ENCODE results near the gene PUM2.

DNA sequence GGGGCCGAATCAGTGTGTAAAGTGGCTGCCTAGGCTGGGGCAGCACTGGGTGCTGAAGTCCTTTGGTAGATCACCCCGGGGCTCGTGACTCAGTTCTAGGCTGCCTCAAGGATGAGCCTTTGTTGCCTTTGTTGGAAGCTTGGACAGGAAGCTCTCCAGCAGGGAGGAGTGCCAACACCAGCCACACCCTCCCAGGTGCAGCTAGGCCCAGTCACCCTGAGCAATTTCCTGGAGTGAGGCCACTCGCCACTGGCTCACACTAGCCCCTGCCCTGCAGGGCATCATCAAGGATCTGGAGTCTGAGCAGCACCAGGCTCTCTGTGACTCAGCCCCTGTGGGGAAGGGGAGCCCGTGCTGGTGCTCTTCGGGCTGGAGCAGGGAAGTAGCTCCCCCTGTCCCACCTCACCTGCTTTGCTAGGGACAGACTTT is 119.0 kb downstream of the PUM2 start:
- TF ChIP-seq POLR2A (IDR thresholded peaks at IDR 0.05): peak; percentile 37 to 78
- TF ChIP-seq, protein P1, sequence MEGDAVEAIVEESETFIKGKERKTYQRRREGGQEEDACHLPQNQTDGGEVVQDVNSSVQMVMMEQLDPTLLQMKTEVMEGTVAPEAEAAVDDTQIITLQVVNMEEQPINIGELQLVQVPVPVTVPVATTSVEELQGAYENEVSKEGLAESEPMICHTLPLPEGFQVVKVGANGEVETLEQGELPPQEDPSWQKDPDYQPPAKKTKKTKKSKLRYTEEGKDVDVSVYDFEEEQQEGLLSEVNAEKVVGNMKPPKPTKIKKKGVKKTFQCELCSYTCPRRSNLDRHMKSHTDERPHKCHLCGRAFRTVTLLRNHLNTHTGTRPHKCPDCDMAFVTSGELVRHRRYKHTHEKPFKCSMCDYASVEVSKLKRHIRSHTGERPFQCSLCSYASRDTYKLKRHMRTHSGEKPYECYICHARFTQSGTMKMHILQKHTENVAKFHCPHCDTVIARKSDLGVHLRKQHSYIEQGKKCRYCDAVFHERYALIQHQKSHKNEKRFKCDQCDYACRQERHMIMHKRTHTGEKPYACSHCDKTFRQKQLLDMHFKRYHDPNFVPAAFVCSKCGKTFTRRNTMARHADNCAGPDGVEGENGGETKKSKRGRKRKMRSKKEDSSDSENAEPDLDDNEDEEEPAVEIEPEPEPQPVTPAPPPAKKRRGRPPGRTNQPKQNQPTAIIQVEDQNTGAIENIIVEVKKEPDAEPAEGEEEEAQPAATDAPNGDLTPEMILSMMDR (IDR thresholded peaks at IDR 0.05): peak in 1 of 6 experiments; percentile 13
